ENCODE results near the gene OR8A1.
"Not testable (repeated sequence)": the region's sequence is repeated elsewhere in the genome, so short reads cannot be mapped to it uniquely, and the experiment has no call there.

Gene OR8A1

GRCh38 chr11:124591430-124591829 is 21.6 kb downstream of the OR8A1 start:
- TF ChIP-seq CTCF (IDR thresholded peaks at IDR 0.05; ENCODE audit: low read depth, low read length): no peak
- no peak for DNase-seq (ENCODE audit: extremely low read depth, low read depth)

GRCh38 chr11:124592627-124593026 is 22.8 kb downstream of the OR8A1 start:
- no peak for TF ChIP-seq CTCF (IDR thresholded peaks at IDR 0.05; ENCODE audit: low read depth, low read length)
- no peak for DNase-seq (ENCODE audit: extremely low read depth, low read depth)

- no peak for DNase-seq (ENCODE audit: extremely low read depth, low read depth)
- TF ChIP-seq CTCF (IDR thresholded peaks at IDR 0.05; ENCODE audit: low read depth, low read length): no peak
Measured at GRCh38 chr11:124595302-124595701, 25.5 kb downstream of the OR8A1 start.

GRCh38 chr11:124597626-124598025 is 27.8 kb downstream of the OR8A1 start:
- TF ChIP-seq CTCF (IDR thresholded peaks at IDR 0.05; ENCODE audit: low read depth, low read length): no peak
- DNase-seq (ENCODE audit: extremely low read depth, low read depth): no peak

GRCh38 chr11:124600621-124601320 is 31.0 kb downstream of the OR8A1 start:
- no peak for TF ChIP-seq CTCF (IDR thresholded peaks at IDR 0.05; ENCODE audit: low read depth, low read length)
- no peak for DNase-seq (ENCODE audit: extremely low read depth, low read depth)

- DNase-seq (ENCODE audit: extremely low read depth, low read depth): no peak
- no peak for TF ChIP-seq CTCF (IDR thresholded peaks at IDR 0.05; ENCODE audit: low read depth, low read length)
Measured at GRCh38 chr11:124602193-124602592, 32.4 kb downstream of the OR8A1 start.

- not testable (repeated sequence) for DNase-seq (ENCODE audit: extremely low read depth, low read depth)
Measured at GRCh38 chr11:124602723-124603122, 32.9 kb downstream of the OR8A1 start.

GRCh38 chr11:124605719-124606118 is 35.9 kb downstream of the OR8A1 start:
- no peak for DNase-seq (ENCODE audit: extremely low read depth, low read depth)
- TF ChIP-seq CTCF (IDR thresholded peaks at IDR 0.05; ENCODE audit: low read depth, low read length): no peak
